ENCODE data around the gene TEAD1. TPM values are rescaled to one million over a fixed set of nuclear protein-coding genes. Genes with fewer than 3 reads are reported as not detected.

TEAD1 gene
- total RNA-seq, 3 donors from 2014 or later = 0.79 to 1.4 (median 0.90) TPM

GRCh38 chr11:12834630-12835029, 160.4 kb downstream of the TEAD1 start:
- Mint-ChIP-seq H3K4me1 (ENCODE audit: low read depth) (no peaks in the 10 kb centered on the region), H3K9me3 (no peaks in the 10 kb centered on the region), H3K36me3 (ENCODE audit: insufficient read depth) (no peaks in the 10 kb centered on the region), H3K4me3 (no peak overlapping the region), H3K27me3 (ENCODE audit: low read depth) (peaks cover 48% of the 10 kb centered on the region)
- ATAC-seq = no peak
- no peak for DNase-seq

GRCh38 chr11:12835286-12835685, 161.1 kb downstream of the TEAD1 start:
- Mint-ChIP-seq H3K4me1 (ENCODE audit: low read depth) (no peaks in the 10 kb centered on the region), H3K9me3 (no peaks in the 10 kb centered on the region), H3K36me3 (ENCODE audit: insufficient read depth) (no peaks in the 10 kb centered on the region), H3K27me3 (ENCODE audit: low read depth) (peaks cover 41% of the 10 kb centered on the region), H3K4me3 (no peak overlapping the region)
- DNase-seq = no peak
- no peak for ATAC-seq

- ATAC-seq (no peak), DNase-seq (no peak)
- no peaks in the 10 kb centered on the region for H3K36me3 Mint-ChIP-seq (ENCODE audit: insufficient read depth)
- no peak overlapping the region for H3K4me3 Mint-ChIP-seq
- peaks cover 23% of the 10 kb centered on the region for H3K27me3 Mint-ChIP-seq (ENCODE audit: low read depth)
- no peaks in the 10 kb centered on the region for H3K9me3 Mint-ChIP-seq
- no peaks in the 10 kb centered on the region for H3K4me1 Mint-ChIP-seq (ENCODE audit: low read depth)
Measured at GRCh38 chr11:12838463-12839123, 164.4 kb downstream of the TEAD1 start.

- DNase-seq (no peak), ATAC-seq (no peak)
- Mint-ChIP-seq H3K4me1 (ENCODE audit: low read depth) (no peaks in the 10 kb centered on the region), H3K9me3 (no peaks in the 10 kb centered on the region), H3K27me3 (ENCODE audit: low read depth) (peaks cover 11% of the 10 kb centered on the region), H3K4me3 (no peak overlapping the region), H3K36me3 (ENCODE audit: insufficient read depth) (no peaks in the 10 kb centered on the region)
Measured at GRCh38 chr11:12840871-12841660, 166.8 kb downstream of the TEAD1 start.

- Mint-ChIP-seq H3K36me3 (ENCODE audit: insufficient read depth) (no peaks in the 10 kb centered on the region), H3K9me3 (no peaks in the 10 kb centered on the region), H3K4me3 (no peak overlapping the region), H3K27me3 (ENCODE audit: low read depth) (peaks cover 7% of the 10 kb centered on the region), H3K4me1 (ENCODE audit: low read depth) (no peaks in the 10 kb centered on the region)
- DNase-seq (no peak), ATAC-seq (no peak)
Measured at GRCh38 chr11:12841946-12842630, 167.9 kb downstream of the TEAD1 start.

GRCh38 chr11:12842933-12843636, 168.9 kb downstream of the TEAD1 start:
- ATAC-seq (no peak), DNase-seq (no peak)
- no peaks in the 10 kb centered on the region for H3K4me1 Mint-ChIP-seq (ENCODE audit: low read depth)
- no peaks in the 10 kb centered on the region for H3K36me3 Mint-ChIP-seq (ENCODE audit: insufficient read depth)
- no peaks in the 10 kb centered on the region for H3K9me3 Mint-ChIP-seq
- H3K27me3 Mint-ChIP-seq (ENCODE audit: low read depth) = peaks cover 5% of the 10 kb centered on the region
- H3K4me3 Mint-ChIP-seq = no peak overlapping the region

- no peaks in the 10 kb centered on the region for H3K4me1 Mint-ChIP-seq (ENCODE audit: low read depth)
- H3K27me3 Mint-ChIP-seq (ENCODE audit: low read depth) = peaks cover 11% of the 10 kb centered on the region
- H3K4me3 Mint-ChIP-seq = no peak overlapping the region
- H3K9me3 Mint-ChIP-seq = no peaks in the 10 kb centered on the region
- no peaks in the 10 kb centered on the region for H3K36me3 Mint-ChIP-seq (ENCODE audit: insufficient read depth)
- ATAC-seq (no peak), DNase-seq (no peak)
Measured at GRCh38 chr11:12845163-12845562, 170.9 kb downstream of the TEAD1 start.

GRCh38 chr11:12845739-12846358, 171.6 kb downstream of the TEAD1 start:
- H3K4me3 Mint-ChIP-seq = no peak overlapping the region
- no peaks in the 10 kb centered on the region for H3K36me3 Mint-ChIP-seq (ENCODE audit: insufficient read depth)
- no peak for DNase-seq
- H3K9me3 Mint-ChIP-seq = no peaks in the 10 kb centered on the region
- peaks cover 12% of the 10 kb centered on the region for H3K27me3 Mint-ChIP-seq (ENCODE audit: low read depth)
- no peak for ATAC-seq
- no peaks in the 10 kb centered on the region for H3K4me1 Mint-ChIP-seq (ENCODE audit: low read depth)

GRCh38 chr11:12846786-12847615, 172.8 kb downstream of the TEAD1 start:
- DNase-seq (no peak), ATAC-seq (no peak)
- Mint-ChIP-seq H3K27me3 (ENCODE audit: low read depth) (peaks cover 15% of the 10 kb centered on the region), H3K4me1 (ENCODE audit: low read depth) (no peaks in the 10 kb centered on the region), H3K9me3 (no peaks in the 10 kb centered on the region), H3K36me3 (ENCODE audit: insufficient read depth) (no peaks in the 10 kb centered on the region), H3K4me3 (no peak overlapping the region)

GRCh38 chr11:12848413-12848812, 174.2 kb downstream of the TEAD1 start:
- Mint-ChIP-seq H3K36me3 (ENCODE audit: insufficient read depth) (no peaks in the 10 kb centered on the region), H3K27me3 (ENCODE audit: low read depth) (peaks cover 22% of the 10 kb centered on the region), H3K9me3 (no peaks in the 10 kb centered on the region), H3K4me1 (ENCODE audit: low read depth) (no peaks in the 10 kb centered on the region), H3K4me3 (no peak overlapping the region)
- ATAC-seq = no peak
- no peak for DNase-seq

GRCh38 chr11:12853325-12853651, 179.1 kb downstream of the TEAD1 start:
- Mint-ChIP-seq H3K36me3 (ENCODE audit: insufficient read depth) (no peaks in the 10 kb centered on the region), H3K27me3 (ENCODE audit: low read depth) (peaks cover 28% of the 10 kb centered on the region), H3K4me1 (ENCODE audit: low read depth) (no peaks in the 10 kb centered on the region), H3K4me3 (no peak overlapping the region), H3K9me3 (no peaks in the 10 kb centered on the region)
- no peak for DNase-seq
- ATAC-seq = no peak

- Mint-ChIP-seq H3K4me3 (no peak overlapping the region), H3K4me1 (ENCODE audit: low read depth) (no peaks in the 10 kb centered on the region), H3K9me3 (no peaks in the 10 kb centered on the region), H3K36me3 (ENCODE audit: insufficient read depth) (no peaks in the 10 kb centered on the region), H3K27me3 (ENCODE audit: low read depth) (peaks cover 28% of the 10 kb centered on the region)
- ATAC-seq = no peak
- DNase-seq = no peak
Measured at GRCh38 chr11:12853652-12854296, 179.6 kb downstream of the TEAD1 start.

GRCh38 chr11:12854297-12854661, 180.1 kb downstream of the TEAD1 start:
- no peak overlapping the region for H3K4me3 Mint-ChIP-seq
- DNase-seq = no peak
- no peaks in the 10 kb centered on the region for H3K36me3 Mint-ChIP-seq (ENCODE audit: insufficient read depth)
- H3K27me3 Mint-ChIP-seq (ENCODE audit: low read depth) = peaks cover 28% of the 10 kb centered on the region
- H3K9me3 Mint-ChIP-seq = no peaks in the 10 kb centered on the region
- ATAC-seq = no peak
- no peaks in the 10 kb centered on the region for H3K4me1 Mint-ChIP-seq (ENCODE audit: low read depth)
